SK-N-SH treated with all-trans-retinoic acid at 6 μM for 48 hours (cell line): ENCODE measurements around the gene STEAP1B.

ENCODE experiments used
- ARNTL ChIP-seq: fragments of 450-650 bp; formaldehyde crosslinking; IDR thresholded peaks from 2 replicates; pipeline ENCODE4 v1.5.0; 2020; ENCODE audit warnings: low read depth, mild to moderate bottlenecking, moderate library complexity, borderline replicate concordance
- CSDC2 ChIP-seq: fragments of 250-450 bp; sonication (Bioruptor Pico); IDR thresholded peaks from 2 replicates; pipeline ENCODE4 v1.5.0; 2020; ENCODE audit warnings: mild to moderate bottlenecking, moderate library complexity
- ESRRG ChIP-seq: fragments of 250-450 bp; sonication (Bioruptor Pico); IDR thresholded peaks from 2 replicates; pipeline ENCODE4 v1.6.1; 2021; ENCODE audit warnings: mild to moderate bottlenecking
- RARB ChIP-seq: fragments of 250-450 bp; sonication (Bioruptor Pico); IDR thresholded peaks from 2 replicates; pipeline ENCODE4 v1.8.0; 2021; ENCODE audit warnings: mild to moderate bottlenecking, moderate library complexity
- TCF4 ChIP-seq: fragments of 250-450 bp; sonication (Bioruptor Pico); IDR thresholded peaks from 2 replicates; pipeline ENCODE4 v1.8.0; 2021; ENCODE audit warnings: mild to moderate bottlenecking, moderate library complexity, borderline replicate concordance
- ZNF565 ChIP-seq: fragments of 450-650 bp; formaldehyde crosslinking; conservative IDR thresholded peaks from 2 replicates; pipeline ENCODE4 v1.5.0; 2020; ENCODE audit warnings: low read depth, mild to moderate bottlenecking, moderate library complexity

GRCh38 chr7:22427855-22428254 lies 72.1 kb downstream of the STEAP1B start:
- TF ChIP-seq RARB (CRISPR knock-in tag) (no peak), TCF4 (CRISPR knock-in tag) (no peak), ARNTL (no peak), ZNF565 (CRISPR knock-in tag) (no peak), CSDC2 (CRISPR knock-in tag) (no peak), ESRRG (CRISPR knock-in tag) (no peak)
